Adrenal gland (tissue), 12 donors: ENCODE data around the gene TH. TPM values are rescaled to one million over a fixed set of nuclear protein-coding genes. Genes with fewer than 3 reads are reported as not detected.

ENCODE experiments used
- DNase-seq, 7 donors: peaks; one replicate each; pipeline ENCODE4 v3.0.0-alpha.2; 2019 to 2020
- H3K27ac ChIP-seq, 5 donors: fragments of 200-600 bp; sonication (generic) in 4 of 5; 1 replicate in 3 of 5; 2 replicates in 2 of 5; pipeline versions ENCODE4 v1.5.1 to v1.8.0; 2016 to 2020; ENCODE audit warnings: mild to moderate bottlenecking in 1 of 5
- H3K27me3 ChIP-seq: fragments of 200-600 bp; 2 replicates; pipeline ENCODE4 v1.8.0; 2021
- H3K36me3 ChIP-seq, 2 donors: fragments of 200-600 bp; replicated peaks in 1 of 2; 1 replicate in 1 of 2; 2 replicates in 1 of 2; pipeline versions ENCODE4 v1.5.1 to v1.8.0; 2018 to 2022
- H3K4me1 ChIP-seq, 2 donors: fragments of 200-600 bp; replicated peaks in 1 of 2; 1 replicate in 1 of 2; 2 replicates in 1 of 2; pipeline versions ENCODE4 v1.5.1 to v1.8.0; 2018 to 2021
- H3K4me3 ChIP-seq, 4 donors: fragments of 200-600 bp; sonication (generic) in 3 of 4; one replicate each; pipeline ENCODE4 v1.5.1; 2016 to 2018
- H3K9me3 ChIP-seq, 3 donors: fragments of 200-600 bp; sonication (generic) in 1 of 3; replicated peaks in 1 of 3; 1 replicate in 2 of 3; 2 replicates in 1 of 3; pipeline versions ENCODE4 v1.5.1 to v1.8.0; 2016 to 2021
- POLR2A ChIP-seq, 2 donors: fragments of 450-650 bp; IDR thresholded peaks; one replicate each; pipeline ENCODE4 v1.6.1; 2017; ENCODE audit warnings: antibody characterized with exemption in 2 of 2, mild to moderate bottlenecking in 2 of 2, moderate library complexity in 1 of 2
- WGBS, 4 donors: extraction: QIAGEN DNeasy Blood & Tissue Kit in 2 of 4; methylation state at CpG; one replicate each; pipeline versions ENCODE4 v1.1.5 to v1.1.7; 2013 to 2017; 5-methylcytosine and 5-hydroxymethylcytosine counted together
- intact Hi-C, 2 donors: fragments of 100-400 bp; cut with DNase I; formaldehyde crosslinking; loops; one replicate each; pipeline versions ENCODE4 v1.14.1 to v1.15.0; 2022 to 2023
- polyA plus RNA-seq, 3 donors: library from polyadenylated mRNA; stranded (reverse); fragments of 200-250 nt in 2 of 3; fragments of 350-450 nt in 1 of 3; fragmentation: Illumina TruSeq in 1 of 3; extraction: RNeasy Lipid Tissue Mini Kit (QIAGEN cat#74804) in 1 of 3; gene quantifications; one replicate each; pipeline ENCODE4 v1.2.3, GENCODE V29; 2013 to 2014
- total RNA-seq, 9 donors: library from RNA; depleted of rRNA in 4 of 9; stranded (reverse); fragments of >200 nt in 4 of 9; fragments of 120-200 nt in 1 of 9; fragmentation: NEBNext Ultra II Directional in 1 of 9; extraction: Animal tissue kit (Norgen Biotek cat#: 25700) in 1 of 9; gene quantifications; one replicate each; pipeline versions ENCODE4 v1.1.0 to v1.2.4, GENCODE V29; 2013 to 2023
- TF ChIP-seq, protein P1 (sequence below), 6 experiments: fragments of 450-650 bp in 4 of 6; fragments of 200-600 bp in 2 of 6; sonication (generic) in 1 of 6; IDR thresholded peaks; 1 replicate in 5 of 6; 2 replicates in 1 of 6; pipeline versions ENCODE4 v1.5.1 to v1.8.0; 2016 to 2021; ENCODE audit warnings: antibody characterized with exemption in 6 of 6, mild to moderate bottlenecking in 2 of 6, moderate library complexity in 1 of 6
- donor health status: healthy with polysubstance abuse.
- donor health status: Bipolar disorder and iron deficiency.
- donor health status: DM: yes; HTN: yes; CAD: no.
- donor health status: DM: no; HTN: no; CAD: no.
- donor health status: DM: no; HTN: no; CAD: no.
- donor health status: DM: yes; HTN: yes; CAD: no.

The TH gene
- total and polyA plus RNA-seq, 12 donors, result 0.54 to 1,253 (median 55.2) TPM; not detected in 1

DNA sequence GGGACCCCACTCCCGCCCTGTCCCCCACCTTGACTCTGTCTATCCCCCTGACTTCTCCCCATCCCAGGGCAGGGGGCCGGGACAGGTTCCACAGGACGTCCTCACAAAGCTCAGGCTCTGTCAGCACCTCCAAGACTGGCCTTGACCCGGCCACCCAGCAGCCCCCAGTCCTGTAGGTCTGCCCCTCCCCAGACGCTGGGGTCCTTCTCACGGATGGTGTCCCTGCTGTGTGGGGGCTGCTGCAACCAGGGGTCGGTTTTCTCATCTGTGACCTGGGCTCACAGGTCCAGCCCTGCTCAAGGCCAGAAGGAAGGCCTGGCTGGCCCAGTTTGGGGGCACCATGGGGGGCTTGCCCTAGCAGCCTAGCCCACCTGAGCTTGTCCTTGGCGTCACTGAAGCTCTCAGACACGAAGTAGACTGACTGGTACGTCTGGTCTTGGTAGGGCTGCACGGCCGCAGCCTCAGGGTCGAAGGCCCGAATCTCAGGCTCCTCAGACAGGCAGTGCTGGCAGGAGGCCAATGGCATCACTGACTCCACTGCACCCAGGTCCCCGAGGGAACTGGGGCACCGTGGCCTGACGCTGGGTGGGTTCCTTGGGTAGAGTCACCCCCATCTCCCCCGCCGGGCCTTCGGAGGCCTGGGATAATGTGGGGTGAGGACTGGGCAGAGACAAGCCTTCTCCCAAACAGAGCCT is 6.6 kb downstream of the TH start:
- Histone ChIP-seq H3K27ac (peak overlapping the region in 1 of 5 donors; percentile 38), H3K4me1 (peaks cover 0 to 6% of the 10 kb centered on the region in 2 donors), H3K4me3 (no peak overlapping the region), H3K27me3 (peaks cover 16% of the 10 kb centered on the region), H3K9me3 (no peaks in the 10 kb centered on the region), H3K36me3 (no peaks in the 10 kb centered on the region)
- WGBS, 4 donors, result 40 to 61% (median 60%) methylated on average over 1 to 20 of the region's 20 CpGs
- peak in 4 of 7 donors; percentile 35 to 71 (median 42) for DNase-seq
- intact Hi-C loops, result no loop called here
- TF ChIP-seq POLR2A (IDR thresholded peaks at IDR 0.05), result no peak
- TF ChIP-seq, protein P1, sequence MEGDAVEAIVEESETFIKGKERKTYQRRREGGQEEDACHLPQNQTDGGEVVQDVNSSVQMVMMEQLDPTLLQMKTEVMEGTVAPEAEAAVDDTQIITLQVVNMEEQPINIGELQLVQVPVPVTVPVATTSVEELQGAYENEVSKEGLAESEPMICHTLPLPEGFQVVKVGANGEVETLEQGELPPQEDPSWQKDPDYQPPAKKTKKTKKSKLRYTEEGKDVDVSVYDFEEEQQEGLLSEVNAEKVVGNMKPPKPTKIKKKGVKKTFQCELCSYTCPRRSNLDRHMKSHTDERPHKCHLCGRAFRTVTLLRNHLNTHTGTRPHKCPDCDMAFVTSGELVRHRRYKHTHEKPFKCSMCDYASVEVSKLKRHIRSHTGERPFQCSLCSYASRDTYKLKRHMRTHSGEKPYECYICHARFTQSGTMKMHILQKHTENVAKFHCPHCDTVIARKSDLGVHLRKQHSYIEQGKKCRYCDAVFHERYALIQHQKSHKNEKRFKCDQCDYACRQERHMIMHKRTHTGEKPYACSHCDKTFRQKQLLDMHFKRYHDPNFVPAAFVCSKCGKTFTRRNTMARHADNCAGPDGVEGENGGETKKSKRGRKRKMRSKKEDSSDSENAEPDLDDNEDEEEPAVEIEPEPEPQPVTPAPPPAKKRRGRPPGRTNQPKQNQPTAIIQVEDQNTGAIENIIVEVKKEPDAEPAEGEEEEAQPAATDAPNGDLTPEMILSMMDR (IDR thresholded peaks at IDR 0.05), result no peak

DNA sequence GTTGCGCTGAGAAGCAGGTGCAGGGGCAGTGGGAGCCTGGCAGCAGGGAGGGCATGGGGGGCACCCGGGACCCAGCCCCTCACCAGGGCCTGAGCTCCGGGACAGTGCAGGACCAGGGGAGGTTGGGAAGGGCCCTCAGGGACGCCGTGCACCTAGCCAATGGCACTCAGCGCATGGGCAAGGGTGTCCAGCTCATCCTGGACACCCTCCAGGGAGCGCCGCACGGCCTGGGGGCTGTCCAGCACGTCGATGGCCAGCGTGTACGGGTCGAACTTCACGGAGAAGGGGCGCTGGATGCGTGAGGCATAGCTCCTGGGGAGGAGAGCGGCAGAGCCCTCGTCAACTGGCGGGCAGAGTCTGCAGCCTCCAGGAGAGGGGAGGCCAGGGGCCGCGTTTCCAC is 7.5 kb downstream of the TH start:
- intact Hi-C loops, result no loop called here
- TF ChIP-seq, protein P1 (IDR thresholded peaks at IDR 0.05), result no peak
- WGBS, 4 donors, result 85 to 91% (median 87%) methylated on average over 7 to 22 of the region's 22 CpGs
- no peak overlapping the region for H3K27ac ChIP-seq
- H3K4me1 ChIP-seq, result peaks cover 0 to 6% of the 10 kb centered on the region in 2 donors
- H3K4me3 ChIP-seq, result no peak overlapping the region
- peaks cover 16% of the 10 kb centered on the region for H3K27me3 ChIP-seq
- H3K9me3 ChIP-seq, result no peaks in the 10 kb centered on the region
- no peak for DNase-seq
- no peaks in the 10 kb centered on the region for H3K36me3 ChIP-seq

- H3K4me3 ChIP-seq, result no peak overlapping the region
- 78 to 85% (median 83%) methylated on average over 2 to 12 of the region's 12 CpGs for WGBS, 4 donors
- intact Hi-C loops, result no loop called here
- peaks cover 0 to 6% of the 10 kb centered on the region in 2 donors for H3K4me1 ChIP-seq
- H3K9me3 ChIP-seq, result no peaks in the 10 kb centered on the region
- no peaks in the 10 kb centered on the region for H3K36me3 ChIP-seq
- H3K27me3 ChIP-seq, result peaks cover 16% of the 10 kb centered on the region
- no peak overlapping the region for H3K27ac ChIP-seq
- no peak for DNase-seq
- TF ChIP-seq POLR2A (IDR thresholded peaks at IDR 0.05), result no peak
- TF ChIP-seq, protein P1 (IDR thresholded peaks at IDR 0.05), result no peak
Observed at GRCh38 chr11:2163428-2163978, 8.1 kb downstream of the TH start.

- H3K36me3 ChIP-seq, result no peaks in the 10 kb centered on the region
- no peak within 1 kb of the TSS for H3K4me3 ChIP-seq
- WGBS, 4 donors, result 83 to 84% (median 84%) methylated on average over 8 to 13 of the region's 13 CpGs; no CpG with 5 or more reads in 1 of the 4 donors
- intact Hi-C loops, result no loop called here
- no peaks in the 10 kb centered on the region for H3K4me1 ChIP-seq
- peaks cover 15% of the 10 kb centered on the region for H3K27me3 ChIP-seq
- DNase-seq, result no peak
- no peak within 1 kb of the TSS for H3K27ac ChIP-seq
- TF ChIP-seq, protein P1 (IDR thresholded peaks at IDR 0.05), result no peak
- no peak for TF ChIP-seq POLR2A (IDR thresholded peaks at IDR 0.05)
- H3K9me3 ChIP-seq, result no peaks in the 10 kb centered on the region
Observed at GRCh38 chr11:2160736-2161259, 10.8 kb downstream of the TH start, which contains the start of gene INS. Gene INS (minus strand): TSS chr11:2161209. CDS start chr11:2160971, 238 bp downstream.
